ENCODE results near the gene OXSR1. TPM values are rescaled to one million over a fixed set of nuclear protein-coding genes. Genes with fewer than 3 reads are reported as not detected.

The OXSR1 gene
- total and polyA plus RNA-seq, 4 donors: 4.3 to 24.7 (median 12.2) TPM

GRCh38 chr3:38154625-38155255, 10.6 kb upstream of the OXSR1 start:
- WGBS: 86% methylated on average over 2 of the region's 2 CpGs
- Histone ChIP-seq H3K27ac (ENCODE audit: low read depth in 1 of 2, low read length in 2 of 2) (no peak overlapping the region), H3K4me1 (ENCODE audit: control insufficient read depth in 4 of 4, insufficient read depth in 4 of 4, low read length in 3 of 4) (no peaks in the 10 kb centered on the region), H3K27me3 (ENCODE audit: control insufficient read depth in 4 of 4, insufficient read depth in 4 of 4, low read length in 3 of 4) (no peaks in the 10 kb centered on the region), H3K4me3 (ENCODE audit: low read depth in 1 of 3, low read length in 3 of 3) (no peak overlapping the region), H3K9me3 (ENCODE audit: control insufficient read depth in 4 of 4, low read length in 3 of 4) (no peaks in the 10 kb centered on the region), H3K36me3 (ENCODE audit: control insufficient read depth in 4 of 4, insufficient read depth in 3 of 4, low read depth in 1 of 4, low read length in 3 of 4) (no peaks in the 10 kb centered on the region), H3K9ac (ENCODE audit: low read depth in 1 of 2, low read length in 2 of 2) (no peak overlapping the region)
- no peak for TF ChIP-seq CTCF (IDR thresholded peaks at IDR 0.05; ENCODE audit: low read depth, low read length, missing input control)
- no peak for TF ChIP-seq GABPA (IDR thresholded peaks at IDR 0.05 in 1 of 2, conservative IDR thresholded peaks at IDR 0.05 in 1 of 2)
- TF ChIP-seq REST (IDR thresholded peaks at IDR 0.05): no peak
- TF ChIP-seq HNF4G (IDR thresholded peaks at IDR 0.05): no peak
- no peak for TF ChIP-seq RXRA (IDR thresholded peaks at IDR 0.05)
- TF ChIP-seq NR2F2 (IDR thresholded peaks at IDR 0.05): no peak
- no peak for DNase-seq (ENCODE audit: low spot score)

- 96% methylated on average over 2 of the region's 2 CpGs for WGBS
- no peaks in the 10 kb centered on the region for H3K36me3 ChIP-seq (ENCODE audit: control insufficient read depth in 4 of 4, insufficient read depth in 3 of 4, low read depth in 1 of 4, low read length in 3 of 4)
- H3K4me1 ChIP-seq (ENCODE audit: control insufficient read depth in 4 of 4, insufficient read depth in 4 of 4, low read length in 3 of 4): no peaks in the 10 kb centered on the region
- TF ChIP-seq ATF3 (IDR thresholded peaks at IDR 0.05): no peak
- no peaks in the 10 kb centered on the region for H3K27me3 ChIP-seq (ENCODE audit: control insufficient read depth in 4 of 4, insufficient read depth in 4 of 4, low read length in 3 of 4)
- no peak overlapping the region for H3K27ac ChIP-seq (ENCODE audit: low read depth in 1 of 2, low read length in 2 of 2)
- no peak overlapping the region for H3K4me3 ChIP-seq (ENCODE audit: low read depth in 1 of 3, low read length in 3 of 3)
- DNase-seq (ENCODE audit: low spot score): no peak
- H3K9me3 ChIP-seq (ENCODE audit: control insufficient read depth in 4 of 4, low read length in 3 of 4): no peaks in the 10 kb centered on the region
- no peak overlapping the region for H3K9ac ChIP-seq (ENCODE audit: low read depth in 1 of 2, low read length in 2 of 2)
Observed at GRCh38 chr3:38155825-38156224, 9.5 kb upstream of the OXSR1 start.

- no peaks in the 10 kb centered on the region for H3K36me3 ChIP-seq (ENCODE audit: control insufficient read depth in 4 of 4, insufficient read depth in 3 of 4, low read depth in 1 of 4, low read length in 3 of 4)
- H3K4me3 ChIP-seq (ENCODE audit: low read depth in 1 of 3, low read length in 3 of 3): no peak overlapping the region
- H3K4me1 ChIP-seq (ENCODE audit: control insufficient read depth in 4 of 4, insufficient read depth in 4 of 4, low read length in 3 of 4): no peaks in the 10 kb centered on the region
- H3K27ac ChIP-seq (ENCODE audit: low read depth in 1 of 2, low read length in 2 of 2): no peak overlapping the region
- no peaks in the 10 kb centered on the region for H3K9me3 ChIP-seq (ENCODE audit: control insufficient read depth in 4 of 4, low read length in 3 of 4)
- no peaks in the 10 kb centered on the region for H3K27me3 ChIP-seq (ENCODE audit: control insufficient read depth in 4 of 4, insufficient read depth in 4 of 4, low read length in 3 of 4)
- no peak overlapping the region for H3K9ac ChIP-seq (ENCODE audit: low read depth in 1 of 2, low read length in 2 of 2)
- no peak for TF ChIP-seq ATF3 (IDR thresholded peaks at IDR 0.05)
- no peak for DNase-seq (ENCODE audit: low spot score)
- 97% methylated on average over 2 of the region's 2 CpGs for WGBS
Observed at GRCh38 chr3:38157117-38157516, 8.2 kb upstream of the OXSR1 start.

Measured in liver (tissue), 9 donors.